CD4-positive, alpha-beta T cell treated with Interleukin-4 for 4 hours (primary cell): ENCODE results near the gene UBE2D3.
"Not testable (repeated sequence)": the region's sequence is repeated elsewhere in the genome, so short reads cannot be mapped to it uniquely, and the experiment has no call there.

Source experiments
- DNase-seq: peaks from one replicate; pipeline ENCODE4 v3.0.0-alpha.2; 2020

The UBE2D3 gene

DNA sequence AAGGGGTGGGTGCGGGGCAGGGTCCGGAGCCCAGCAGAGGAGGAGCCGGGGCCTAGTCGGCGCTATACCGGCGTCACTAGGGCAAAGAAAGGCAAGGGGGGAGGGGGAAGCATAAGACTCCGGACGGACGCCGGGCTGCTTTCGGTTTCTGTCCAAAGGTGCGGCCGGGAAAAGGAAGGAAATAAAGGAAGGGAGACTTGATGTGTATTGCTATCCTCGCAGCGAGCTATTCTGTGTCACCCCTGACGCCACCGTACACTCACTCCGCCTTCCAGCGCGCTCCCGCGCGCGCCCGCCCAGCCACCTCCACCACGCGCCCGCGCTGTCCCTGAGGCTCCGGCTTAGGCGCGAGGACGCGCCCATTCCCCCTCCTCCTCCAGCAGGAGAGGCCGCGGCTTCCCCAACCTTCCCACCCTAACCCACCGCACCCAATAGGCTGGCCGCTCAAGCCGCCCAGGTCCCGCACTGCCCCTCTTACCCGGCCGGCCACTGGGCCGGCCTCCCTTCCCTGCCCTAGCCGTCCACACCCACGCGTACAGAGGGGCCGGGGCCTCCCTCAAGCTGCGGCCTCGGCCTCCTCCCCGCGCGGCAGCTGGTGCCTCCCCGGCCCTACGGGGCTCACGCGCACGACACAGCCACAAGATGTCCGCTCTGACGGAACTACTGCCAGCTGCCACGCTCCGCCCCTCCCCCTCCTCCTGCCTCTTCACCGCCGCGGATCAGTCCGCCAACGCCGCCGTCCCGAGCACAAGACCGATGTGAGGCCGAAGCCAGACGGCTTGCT, at the start of gene UBE2D3:
TSS of gene UBE2D3 (minus strand) at position 662 of the 784 bp plus-strand sequence. CDS start 1,043 bp downstream, outside the sequence.
- peak; percentile 96 for DNase-seq

DNA sequence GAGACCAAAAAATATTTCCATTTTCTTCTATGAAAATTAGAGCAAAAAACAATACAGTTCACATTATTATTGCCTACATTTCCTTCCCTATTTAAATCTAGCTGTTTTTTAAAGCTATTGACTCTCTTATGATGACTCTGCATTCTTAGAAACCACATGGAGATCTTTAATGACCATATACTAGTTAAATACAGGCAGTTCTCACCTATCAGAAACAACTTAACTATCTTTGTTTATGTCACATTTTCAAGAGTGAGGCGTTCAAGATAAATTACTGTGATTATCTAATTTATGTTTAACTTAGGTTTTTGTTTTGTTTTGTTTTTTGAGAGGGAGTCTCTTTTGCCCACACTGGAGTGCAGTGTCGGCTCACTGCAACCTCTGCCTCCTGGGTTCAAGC, 44.4 kb upstream of the UBE2D3 start:
- no peak for DNase-seq

DNA sequence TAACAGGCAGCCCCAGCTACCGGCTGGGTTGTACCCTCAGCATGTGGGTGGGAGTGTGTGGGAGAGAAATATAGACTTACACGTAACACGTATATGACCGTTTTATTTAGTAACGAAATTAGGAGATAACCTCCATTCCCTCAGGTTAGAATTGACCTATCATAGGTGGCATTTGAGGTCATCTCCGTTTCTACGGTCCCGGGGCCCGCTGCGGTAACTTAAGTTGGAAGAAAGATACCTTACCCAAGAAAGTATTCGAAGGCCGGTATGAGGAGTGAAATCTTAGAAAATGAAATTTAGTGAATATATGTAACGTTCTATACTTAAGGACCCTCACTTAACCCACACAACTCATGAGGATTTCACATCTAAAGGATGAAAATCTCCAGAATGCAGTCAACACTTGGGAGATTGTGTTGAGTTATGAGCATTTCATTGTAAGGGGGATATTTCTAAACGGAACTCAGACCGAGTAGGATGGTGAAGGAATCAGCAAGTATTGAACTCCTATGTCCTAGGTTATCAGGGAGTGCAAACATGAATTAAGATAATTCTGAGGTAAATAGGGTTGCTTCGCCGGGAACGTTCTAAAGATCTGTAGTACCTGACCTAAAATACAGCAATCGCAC, 42.3 kb upstream of the UBE2D3 start:
- DNase-seq = no peak

DNA sequence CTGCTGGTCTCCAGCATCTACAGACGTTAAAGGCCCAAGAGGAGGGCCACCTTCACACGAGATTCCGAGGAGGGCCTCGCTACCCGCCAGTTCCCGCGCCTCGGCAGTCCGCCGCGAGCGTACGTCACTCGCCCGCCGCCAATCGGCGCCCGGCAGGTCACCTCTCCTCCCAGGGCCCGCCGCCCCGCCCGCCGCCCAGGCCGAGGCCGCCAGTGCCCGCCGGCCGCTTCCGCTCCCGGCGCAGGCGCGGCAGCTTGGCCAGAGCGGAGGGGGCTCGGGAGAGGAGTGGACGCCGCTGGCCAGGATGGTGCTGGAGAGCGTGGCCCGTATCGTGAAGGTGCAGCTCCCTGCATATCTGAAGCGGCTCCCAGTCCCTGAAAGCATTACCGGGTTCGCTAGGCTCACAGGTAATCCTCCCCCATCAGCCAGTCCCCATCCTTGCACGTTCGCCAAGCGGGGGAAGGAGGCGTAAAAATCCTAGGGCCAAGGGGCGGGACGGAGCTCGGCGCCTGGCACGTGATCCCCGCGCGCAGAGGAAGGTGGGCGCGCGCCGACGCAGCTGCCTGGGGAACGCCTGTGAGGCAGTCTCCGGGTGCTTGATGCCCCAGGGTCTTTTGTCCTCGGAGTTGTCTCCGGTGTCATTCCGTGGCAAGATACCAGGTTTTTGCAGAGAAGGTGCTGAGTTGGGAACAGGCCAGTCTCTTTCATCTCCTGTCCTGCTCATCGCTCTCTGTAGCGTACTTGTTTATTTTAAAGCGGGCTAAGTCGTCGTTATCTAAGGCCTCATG, 41.6 kb upstream of the UBE2D3 start, which contains the start of gene CISD2:
TSS of gene CISD2 (plus strand) at position 212 of the 788 bp plus-strand sequence. CDS start at position 305, 93 bp downstream.
- peak; percentile 90 for DNase-seq

DNA sequence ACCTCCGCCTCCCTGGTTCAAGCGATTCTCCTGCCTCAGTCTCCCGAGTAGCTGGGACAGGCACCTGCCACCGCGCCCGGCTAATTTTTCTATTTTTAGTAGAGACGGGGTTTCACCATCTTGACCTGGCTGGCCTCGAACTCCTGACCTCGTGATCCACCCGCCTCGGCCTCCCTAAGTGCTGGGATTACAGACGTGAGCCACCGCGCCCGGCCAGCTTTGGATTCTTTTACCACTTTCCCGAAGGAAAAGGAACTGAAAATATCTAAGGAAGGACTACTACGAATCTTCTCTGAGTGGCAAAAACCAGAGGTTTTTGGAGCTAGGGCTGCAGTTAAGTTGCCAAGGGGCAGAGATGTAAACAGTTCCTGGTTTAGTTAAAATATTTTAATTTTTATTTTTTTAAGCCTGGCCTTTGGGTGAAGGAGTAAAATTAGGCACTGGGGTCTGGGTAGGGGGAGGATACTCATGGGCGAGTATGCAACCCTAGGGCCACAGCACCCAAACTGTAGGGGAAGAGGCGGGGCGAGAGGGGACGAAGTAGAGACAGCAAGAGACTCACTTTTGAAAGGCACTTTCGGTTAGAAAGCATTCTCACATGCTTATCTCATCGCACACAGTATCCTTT, 40.9 kb upstream of the UBE2D3 start:
- no peak for DNase-seq

DNA sequence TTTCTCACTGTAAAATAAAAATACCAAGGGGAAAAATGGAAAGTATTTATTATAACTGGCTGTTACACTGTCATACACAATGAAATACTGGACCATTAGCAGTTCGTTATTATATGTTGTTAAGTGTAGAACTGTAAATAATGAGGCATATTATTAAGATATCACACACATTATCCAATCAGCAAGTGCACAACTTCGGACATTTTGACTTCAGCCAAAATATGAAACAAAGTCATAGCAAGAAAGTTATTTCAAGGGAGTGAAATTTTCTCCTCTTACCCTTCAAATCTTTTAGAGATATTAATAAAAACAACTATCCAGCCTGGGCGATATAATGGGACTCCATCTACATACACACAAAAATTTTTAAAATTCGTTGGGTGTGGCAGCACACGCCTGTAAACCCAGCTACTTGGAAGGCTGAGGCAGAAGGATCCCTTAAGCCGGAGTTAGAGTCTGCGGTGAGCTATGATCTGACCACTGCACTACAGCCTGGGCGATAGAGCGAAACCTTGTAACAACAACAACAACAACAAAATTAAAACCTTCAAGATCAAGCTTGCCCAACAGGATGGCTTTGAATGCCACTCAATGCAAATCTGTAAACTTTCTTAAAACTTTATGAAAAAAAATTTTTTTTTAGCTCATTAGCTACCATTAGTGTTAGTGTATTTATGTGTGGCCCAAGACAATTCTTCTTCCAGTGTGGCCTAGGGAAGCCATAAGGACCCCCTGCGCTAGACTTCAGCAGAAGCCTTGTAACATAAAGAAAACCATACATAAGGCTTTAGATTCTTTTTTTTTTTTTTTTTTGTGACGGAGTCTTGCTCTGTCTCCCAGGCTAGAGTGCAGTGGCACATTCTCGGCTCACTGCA, 40.2 kb upstream of the UBE2D3 start:
- no peak for DNase-seq

DNA sequence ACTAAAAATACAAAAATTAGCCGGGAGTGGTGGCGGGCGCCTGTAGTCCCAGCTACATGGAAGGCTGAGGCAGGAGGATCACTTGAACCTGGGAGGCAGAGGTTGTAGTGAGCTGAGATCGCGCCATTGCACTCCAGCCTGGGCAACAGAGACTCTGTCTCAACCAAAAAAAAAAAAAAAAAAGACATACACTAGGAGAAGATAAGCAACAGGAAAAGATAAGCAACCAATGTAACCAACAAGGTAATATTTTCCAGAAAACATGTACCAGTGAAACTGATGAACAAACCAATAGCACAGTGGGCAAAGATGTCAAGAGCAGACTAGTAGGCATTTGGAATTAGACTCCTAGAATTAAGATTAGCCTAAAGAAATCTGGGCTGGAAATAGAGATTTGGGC, 38.0 kb upstream of the UBE2D3 start:
- not testable (repeated sequence) for DNase-seq

DNA sequence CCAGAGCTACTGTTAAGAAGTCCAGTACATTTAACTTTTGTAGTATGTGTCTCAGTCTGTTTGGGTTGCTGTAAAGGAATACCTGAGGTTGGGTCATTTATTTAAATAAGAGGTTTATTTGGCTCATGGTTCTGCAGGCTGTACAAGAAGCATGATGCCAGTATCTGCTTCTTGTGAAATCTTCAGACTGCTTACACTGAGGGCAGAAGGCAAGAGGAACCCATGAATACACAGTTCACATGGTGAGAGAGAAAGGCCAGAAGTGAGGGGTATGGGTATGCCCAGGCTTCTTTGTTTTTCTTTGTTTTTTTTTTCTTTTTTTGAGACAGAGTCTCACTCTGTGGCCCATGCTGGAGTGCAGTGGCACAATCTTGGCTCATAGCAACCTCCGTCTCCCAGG, 35.4 kb upstream of the UBE2D3 start:
- no peak for DNase-seq

DNA sequence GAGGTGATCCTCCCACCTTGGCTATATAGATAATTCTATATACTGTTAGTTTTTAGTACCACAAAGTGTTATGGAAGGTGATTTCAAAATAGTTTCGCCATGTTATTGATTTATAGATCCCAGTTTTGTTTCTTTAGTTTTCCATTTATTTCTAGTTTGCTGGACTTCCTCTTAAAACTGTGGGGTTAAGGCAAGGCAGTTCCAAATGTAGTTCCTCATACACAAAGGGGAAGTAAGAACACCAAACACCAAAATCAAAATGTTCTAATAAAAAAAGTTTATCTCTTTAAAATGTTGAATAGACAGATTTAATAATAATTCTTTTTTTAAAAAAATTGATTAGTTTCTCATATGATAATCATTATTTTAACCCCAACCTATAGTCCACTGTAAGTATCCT, 34.7 kb upstream of the UBE2D3 start:
- DNase-seq = no peak

DNA sequence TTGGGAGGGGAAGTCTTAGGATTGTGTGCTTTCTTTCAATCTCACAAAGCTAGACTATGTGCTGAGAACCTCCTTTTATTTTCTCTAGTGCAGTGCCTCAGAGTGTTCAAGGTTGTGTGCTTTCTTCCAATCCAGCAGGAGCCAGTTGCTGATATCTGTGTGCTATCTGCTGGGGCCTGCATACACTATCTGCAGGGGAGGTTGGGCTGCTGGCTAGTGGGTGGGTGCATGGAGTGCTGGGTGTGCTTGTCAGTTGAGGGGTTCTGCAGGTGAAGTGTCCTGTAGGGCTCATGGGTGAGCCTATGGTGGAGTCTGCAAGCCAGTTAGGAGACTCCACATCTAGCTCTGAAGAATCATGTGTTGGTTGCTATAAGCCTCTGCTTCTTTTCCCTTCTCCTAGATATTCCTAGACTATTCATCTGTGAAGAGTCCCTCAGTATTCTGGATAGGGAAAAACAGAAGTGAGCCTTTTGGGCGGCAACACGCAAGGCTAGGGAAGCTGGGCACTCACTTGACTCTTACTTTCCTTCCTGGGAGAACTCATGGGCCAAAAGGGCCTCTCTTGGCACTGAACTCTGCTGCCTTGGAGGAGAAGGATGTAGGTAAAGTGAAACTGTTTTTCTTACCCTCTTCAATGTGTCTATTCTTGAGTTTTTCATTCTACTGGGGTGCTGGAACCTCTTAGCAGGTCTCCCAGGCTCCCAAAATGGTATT, 33.4 kb upstream of the UBE2D3 start:
- no peak for DNase-seq

DNA sequence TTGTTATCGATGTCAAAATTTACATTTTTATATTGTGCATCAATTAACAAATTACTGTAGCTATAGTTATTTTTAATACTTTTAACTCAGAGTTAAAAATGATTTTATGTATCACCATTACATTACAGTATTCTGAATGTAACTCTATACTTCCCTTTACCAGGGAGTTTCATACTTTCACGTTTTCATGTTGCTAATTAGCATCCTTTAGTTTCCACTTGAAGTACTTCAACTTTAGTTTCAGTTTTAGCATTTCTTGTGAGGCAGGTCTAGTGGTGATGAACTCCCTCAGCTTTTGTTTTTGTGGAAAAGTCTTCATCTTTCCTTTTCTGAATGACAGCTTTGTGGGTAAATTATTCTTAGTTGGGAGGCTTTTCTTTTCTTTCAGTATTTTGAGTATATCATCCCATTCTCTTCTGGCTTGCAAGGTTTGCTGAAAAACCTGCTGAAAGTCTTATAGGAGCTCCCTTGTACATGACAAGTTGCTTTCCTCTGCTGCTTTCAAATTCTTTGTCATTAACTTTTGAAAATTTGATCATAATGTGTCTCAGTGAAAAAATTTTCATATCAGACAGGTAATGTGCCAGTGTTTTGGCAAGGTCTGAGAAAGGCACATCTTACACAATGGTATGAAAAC, 31.6 kb upstream of the UBE2D3 start:
- DNase-seq = no peak

DNA sequence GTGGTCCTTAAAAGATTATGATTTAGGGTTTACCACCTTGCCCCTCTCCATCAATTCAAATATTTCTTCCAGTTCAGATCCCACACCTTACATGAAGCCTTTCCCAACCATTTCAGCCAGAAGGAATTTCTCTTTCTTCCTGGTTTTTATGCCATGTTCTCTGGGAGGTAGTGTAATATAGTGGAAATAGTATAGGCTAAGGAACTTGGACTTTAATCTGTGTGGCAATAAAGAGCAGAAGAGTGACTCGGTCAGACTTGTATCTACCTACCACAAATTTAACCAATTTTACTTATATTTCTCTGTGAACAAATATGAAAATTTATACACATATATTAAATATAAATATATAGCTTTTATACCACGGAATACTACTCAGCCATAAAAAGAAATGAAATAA, 23.0 kb upstream of the UBE2D3 start:
- no peak for DNase-seq

DNA sequence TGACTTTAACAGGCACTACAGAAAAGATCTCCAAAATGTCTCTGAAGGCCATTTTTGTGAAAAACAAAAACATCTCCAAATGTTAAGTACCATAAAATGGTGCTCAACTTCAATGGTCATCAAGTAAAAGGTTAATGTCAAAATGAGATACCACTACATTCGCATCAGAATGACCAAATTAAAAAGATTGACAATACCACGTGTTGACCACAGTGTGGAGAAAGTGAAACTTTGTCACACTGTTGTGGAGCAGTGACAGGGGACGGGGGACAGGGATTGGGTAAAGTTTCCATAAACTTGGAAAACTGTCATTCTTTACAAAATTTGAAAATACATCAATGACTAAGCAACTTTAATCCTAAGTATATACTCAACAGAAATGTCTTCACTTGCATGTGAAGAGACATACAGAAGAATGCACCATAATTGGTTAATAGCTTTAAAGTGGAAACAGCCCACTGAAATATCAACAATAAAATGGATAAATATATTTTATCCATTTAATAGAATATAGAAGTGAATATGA, 22.3 kb upstream of the UBE2D3 start:
- no peak for DNase-seq

DNA sequence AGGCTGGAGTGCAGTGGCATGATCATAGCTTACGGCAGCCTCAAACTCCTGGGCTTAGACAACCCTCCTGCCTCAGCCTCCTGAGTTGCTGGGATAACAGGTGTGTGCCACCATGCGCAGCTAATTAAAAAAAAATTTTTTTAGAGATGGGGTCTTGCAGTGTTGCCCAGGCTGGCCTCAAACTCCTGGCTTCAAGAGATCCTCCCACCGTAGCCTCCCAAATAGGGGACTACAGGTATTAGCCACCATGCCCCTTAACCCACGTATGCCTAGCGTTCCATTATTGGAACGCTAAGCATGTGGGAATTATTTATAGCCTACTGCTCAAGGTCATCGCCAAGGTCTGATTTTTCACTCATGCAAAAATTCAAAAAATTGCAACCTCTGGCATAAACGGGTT, 20.3 kb upstream of the UBE2D3 start:
- no peak for DNase-seq

DNA sequence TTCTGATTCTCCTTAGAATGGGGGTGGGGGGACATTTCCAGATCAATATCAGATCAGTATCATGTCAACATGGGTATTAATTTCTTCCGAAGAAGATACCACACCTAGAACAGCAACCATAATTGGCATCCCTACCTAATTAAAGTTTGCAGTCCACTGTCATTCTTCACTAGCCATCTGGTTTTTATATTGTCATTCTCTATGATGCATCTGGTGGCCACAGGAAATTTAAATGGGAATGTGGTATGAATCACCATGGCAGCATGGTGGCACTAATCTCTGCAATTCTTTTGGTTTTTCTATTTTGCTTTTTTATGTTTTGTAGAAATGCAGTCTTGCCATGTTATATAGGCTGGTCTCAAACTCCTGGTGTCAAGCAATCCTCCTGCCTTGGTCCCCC, 16.6 kb upstream of the UBE2D3 start:
- DNase-seq = no peak

DNA sequence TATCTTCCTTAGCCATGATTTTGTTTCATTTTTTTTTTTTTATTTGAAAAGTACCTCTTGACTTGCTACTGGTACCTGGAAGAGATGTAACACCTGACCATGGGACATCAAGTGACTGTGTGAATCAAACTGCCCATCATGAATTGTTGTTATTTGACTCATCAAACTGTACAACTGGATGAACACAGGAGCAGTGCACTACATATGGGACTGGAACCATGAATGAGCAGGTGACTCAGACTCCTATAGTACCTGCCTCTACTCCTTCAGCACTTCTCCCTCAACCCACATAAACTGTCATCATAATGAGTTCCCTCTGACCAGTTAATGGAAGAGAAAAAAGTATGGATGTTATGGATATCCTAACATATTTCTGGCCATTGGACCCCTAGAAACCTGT, 15.9 kb upstream of the UBE2D3 start:
- no peak for DNase-seq

DNA sequence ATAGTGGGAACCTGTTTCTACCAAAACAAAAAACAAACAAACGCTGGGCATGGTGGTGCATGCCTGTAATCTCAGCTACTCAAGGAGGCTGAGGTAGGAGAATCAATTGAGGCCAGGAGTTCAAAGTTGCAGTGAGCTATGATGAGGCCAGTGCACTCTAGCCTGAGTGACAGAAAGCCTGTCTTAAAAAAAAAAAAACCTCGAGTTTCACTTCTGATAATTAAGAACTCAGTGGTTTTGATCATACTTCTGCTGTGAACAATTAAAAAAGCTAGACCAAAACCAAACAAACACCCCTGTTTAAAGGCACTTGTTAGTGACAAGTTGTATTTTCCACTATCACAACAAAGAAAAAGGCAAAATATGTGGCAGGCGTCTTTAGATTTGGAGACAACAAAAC, 15.0 kb upstream of the UBE2D3 start:
- DNase-seq = no peak

DNA sequence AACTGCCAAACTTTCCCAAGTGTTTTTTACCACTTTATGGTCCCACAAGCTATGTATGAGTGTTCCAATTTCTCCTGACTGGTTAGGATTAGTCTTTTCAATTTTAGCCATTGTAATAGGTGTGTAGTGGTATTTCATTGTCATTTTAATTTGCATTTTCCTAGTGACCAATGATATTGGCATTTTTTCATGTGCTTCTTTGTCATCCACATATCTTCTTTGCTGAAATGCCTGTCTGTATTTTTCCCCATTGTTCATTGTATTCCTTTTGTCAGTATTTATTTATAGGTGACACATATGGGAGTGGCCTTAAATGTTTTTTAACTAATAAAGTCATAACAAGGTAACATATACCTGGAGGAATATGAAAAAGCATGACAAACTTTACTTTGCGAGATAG, 9.2 kb upstream of the UBE2D3 start:
- no peak for DNase-seq

DNA sequence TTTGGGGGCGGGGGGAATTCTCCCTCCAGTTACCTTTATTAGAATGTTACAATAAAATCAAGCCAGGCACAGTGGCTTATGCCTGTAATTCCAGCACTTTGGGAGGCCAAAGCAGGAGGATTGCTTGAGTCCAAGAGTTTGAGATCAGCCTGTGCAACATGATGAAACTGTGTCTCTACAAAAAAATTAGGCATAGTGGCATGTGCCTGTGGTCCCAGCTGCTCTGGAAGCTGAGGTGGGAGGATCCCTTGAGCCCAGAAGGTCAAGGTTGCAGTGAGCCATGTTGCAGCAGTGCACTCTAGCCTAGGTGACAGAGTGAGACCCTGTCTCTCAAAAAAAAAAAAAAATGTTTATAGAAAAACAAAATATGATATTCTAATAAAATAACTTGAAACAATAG, 5.3 kb upstream of the UBE2D3 start:
- DNase-seq = no peak

DNA sequence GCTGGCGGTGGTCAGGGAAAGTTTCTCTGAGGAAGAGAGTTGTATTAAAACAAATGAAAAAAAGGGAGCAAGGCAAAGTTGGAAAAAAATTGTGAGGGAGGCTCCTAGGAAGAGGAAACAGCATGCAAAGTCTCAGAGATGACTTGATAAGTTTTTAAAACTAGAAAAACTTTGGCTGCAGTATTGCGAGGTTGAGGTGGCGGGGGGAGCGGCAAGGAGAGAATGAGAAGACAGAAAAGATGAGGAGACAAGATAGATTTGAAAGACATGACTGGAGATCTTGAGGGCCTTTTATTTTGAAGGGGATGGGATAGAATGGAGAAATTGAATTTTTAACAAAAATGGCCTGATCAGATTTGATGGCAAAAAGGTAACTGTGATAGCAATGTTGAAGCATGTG, 4.8 kb upstream of the UBE2D3 start:
- no peak for DNase-seq

DNA sequence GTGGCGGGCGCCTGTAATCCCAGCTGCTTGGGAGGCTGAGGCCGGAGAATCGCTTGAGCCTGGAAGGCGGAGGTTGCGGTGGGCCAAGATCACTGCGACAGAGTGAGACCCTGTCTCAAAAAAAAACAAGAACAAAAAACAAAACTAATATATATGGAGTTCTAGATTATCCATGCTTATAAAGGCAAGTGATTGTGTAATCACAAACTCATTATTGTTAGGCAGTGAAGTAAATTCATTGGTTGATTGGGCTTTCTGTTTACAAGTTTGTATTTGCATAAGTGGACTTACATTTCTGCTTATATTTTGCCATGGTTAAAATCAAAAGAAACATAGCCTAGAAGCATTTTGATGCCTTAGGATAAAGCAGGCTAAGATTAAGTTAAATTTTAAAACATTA, 2.5 kb upstream of the UBE2D3 start:
- DNase-seq = no peak
